CD14-positive monocyte (primary cell): Measurements from ENCODE around the gene ZBTB7A. TPM values are rescaled to one million over a fixed set of nuclear protein-coding genes. Genes with fewer than 3 reads are reported as not detected.

Source experiments
- DNase-seq, 3 donors: peaks; one replicate each; pipeline ENCODE4 v3.0.0-alpha.2; 2011 to 2022
- H2AFZ ChIP-seq: 2 replicates; pipeline ENCODE4 v1.6.0; 2012; ENCODE audit warnings: mild to moderate bottlenecking, low read depth, low read length, inconsistent platforms; ENCODE audit not compliant: insufficient read depth, poor library complexity, severe bottlenecking
- H3K27ac ChIP-seq, 2 donors: 1 replicate in 1 of 2; 2 replicates in 1 of 2; pipeline ENCODE4 v1.5.1; 2012 to 2013; ENCODE audit warnings: low read length in 2 of 2, control low read depth in 1 of 2, inconsistent platforms in 1 of 2, low read depth in 1 of 2, mild to moderate bottlenecking in 1 of 2
- H3K27me3 ChIP-seq, 2 donors: one replicate each; pipeline versions ENCODE4 v1.6.0 to v1.6.1; 2011 to 2013; ENCODE audit warnings: low read length in 2 of 2; ENCODE audit not compliant: control insufficient read depth in 2 of 2, insufficient read depth in 2 of 2
- H3K36me3 ChIP-seq, 2 donors: replicated peaks in 1 of 2; 1 replicate in 1 of 2; 2 replicates in 1 of 2; pipeline versions ENCODE4 v1.5.1 to v1.6.1; 2012 to 2013; ENCODE audit warnings: low read length in 2 of 2, control low read depth in 1 of 2, inconsistent platforms in 1 of 2, mild to moderate bottlenecking in 1 of 2; ENCODE audit not compliant: insufficient read depth in 2 of 2, control insufficient read depth in 1 of 2
- H3K4me1 ChIP-seq, 2 donors: 1 replicate in 1 of 2; 2 replicates in 1 of 2; pipeline versions ENCODE4 v1.5.1 to v1.6.1; 2012 to 2013; ENCODE audit warnings: low read length in 2 of 2, control low read depth in 1 of 2, inconsistent platforms in 1 of 2, mild to moderate bottlenecking in 1 of 2, moderate library complexity in 1 of 2; ENCODE audit not compliant: insufficient read depth in 2 of 2, control insufficient read depth in 1 of 2
- H3K4me2 ChIP-seq: replicated peaks from 2 replicates; pipeline ENCODE3; 2012; ENCODE audit warnings: low read length, moderate library complexity, mild to moderate bottlenecking; ENCODE audit not compliant: poor library complexity, severe bottlenecking; ENCODE audit errors: extremely low read depth
- H3K4me3 ChIP-seq, 3 experiments: fragments of 200-600 bp in 1 of 3; sonication (generic) in 1 of 3; replicated peaks in 1 of 3; 1 replicate in 2 of 3; 2 replicates in 1 of 3; pipeline ENCODE4 v1.5.1; 2011 to 2013; ENCODE audit warnings: low read length in 3 of 3, mild to moderate bottlenecking in 3 of 3, control low read depth in 2 of 3, low read depth in 2 of 3, inconsistent platforms in 1 of 3, moderate library complexity in 1 of 3
- H3K79me2 ChIP-seq: 2 replicates; pipeline ENCODE4 v1.6.0; 2012; ENCODE audit warnings: mild to moderate bottlenecking, control low read depth, inconsistent platforms, low read length, moderate library complexity; ENCODE audit not compliant: insufficient read depth
- H3K9ac ChIP-seq: 2 replicates; pipeline ENCODE4 v1.6.0; 2017; ENCODE audit warnings: low read length, mild to moderate bottlenecking; ENCODE audit not compliant: insufficient read depth, poor library complexity, severe bottlenecking
- H3K9me3 ChIP-seq, 2 donors: replicated peaks in 1 of 2; 1 replicate in 1 of 2; 2 replicates in 1 of 2; pipeline versions ENCODE4 v1.5.1 to v1.6.1; 2012 to 2013; ENCODE audit warnings: low read length in 2 of 2, control low read depth in 1 of 2; ENCODE audit not compliant: control insufficient read depth in 1 of 2, insufficient read depth in 1 of 2
- H4K20me1 ChIP-seq: 2 replicates; pipeline ENCODE4 v1.6.0; 2012; ENCODE audit warnings: mild to moderate bottlenecking, low read length, control low read depth, moderate library complexity; ENCODE audit not compliant: insufficient read depth
- H3K27ac Mint-ChIP-seq, 7 donors: one replicate each; pipeline ENCODE4 v1.8.0; 2020; ENCODE audit warnings: mild to moderate bottlenecking in 7 of 7, mixed read lengths in 7 of 7, moderate library complexity in 6 of 7, inconsistent platforms in 2 of 7
- H3K27me3 Mint-ChIP-seq, 3 donors: one replicate each; pipeline ENCODE4 v1.8.0; 2021 to 2022; ENCODE audit warnings: low read depth in 3 of 3, mild to moderate bottlenecking in 3 of 3, mixed read lengths in 3 of 3, moderate library complexity in 3 of 3, inconsistent platforms in 1 of 3
- H3K36me3 Mint-ChIP-seq, 2 donors: one replicate each; pipeline ENCODE4 v1.8.0; 2020; ENCODE audit warnings: mixed read lengths in 2 of 2, inconsistent platforms in 1 of 2, mild to moderate bottlenecking in 1 of 2
- H3K4me1 Mint-ChIP-seq: one replicate; pipeline ENCODE4 v1.8.0; 2020; ENCODE audit warnings: mild to moderate bottlenecking, mixed read lengths
- H3K4me3 Mint-ChIP-seq, 2 donors: one replicate each; pipeline ENCODE4 v1.8.0; 2020; ENCODE audit warnings: mild to moderate bottlenecking in 2 of 2, mixed read lengths in 2 of 2, moderate library complexity in 1 of 2
- H3K9me3 Mint-ChIP-seq, 7 donors: one replicate each; pipeline ENCODE4 v1.8.0; 2020 to 2022; ENCODE audit warnings: mixed read lengths in 7 of 7, mild to moderate bottlenecking in 6 of 7, moderate library complexity in 6 of 7, inconsistent platforms in 2 of 7
- CTCF ChIP-seq: fragments of 200-600 bp; IDR thresholded peaks from one replicate; pipeline ENCODE4 v1.8.0; 2022; ENCODE audit warnings: antibody characterized with exemption, mild to moderate bottlenecking
- WGBS: methylation state at CpG from one replicate; pipeline ENCODE4 v1.1.5; 2013; ENCODE audit warnings: missing lambda C conversion rate; ENCODE audit not compliant: insufficient coverage; 5-methylcytosine and 5-hydroxymethylcytosine counted together
- intact Hi-C, 2 donors: fragments of 100-400 bp; cut with micrococcal nuclease; formaldehyde crosslinking; loops; one replicate each; pipeline versions ENCODE4 v1.15.0 to v1.15.1; 2023
- polyA plus RNA-seq, 3 donors: library from polyadenylated mRNA; depleted of rRNA in 1 of 3; unstranded in 2 of 3; stranded (reverse) in 1 of 3; fragments of 300-500 nt in 2 of 3; fragments of >200 nt in 1 of 3; fragmentation: Illumina TruSeq in 2 of 3; gene quantifications; 1 replicate in 2 of 3; 2 replicates in 1 of 3; pipeline ENCODE4 v1.2.3, GENCODE V29; 2012 to 2021

The ZBTB7A gene
- polyA plus RNA-seq, 3 donors: 18.0 to 31.5 (median 20.2) TPM

GRCh38 chr19:4090356-4091220 lies 23.9 kb upstream of the ZBTB7A start:
- Histone ChIP-seq H3K4me1 (peaks cover 21 to 27% of the 10 kb centered on the region in 2 donors), H3K27me3 (no peaks in the 10 kb centered on the region), H3K79me2 (peaks cover 9% of the 10 kb centered on the region), H3K4me3 (peak overlapping the region in 2 of 3 experiments; percentile 65 to 87), H3K9ac (peak overlapping the region; percentile 84), H4K20me1 (no peaks in the 10 kb centered on the region), H2AFZ (peak overlapping the region; percentile 95), H3K4me2 (peak overlapping the region; percentile 95), H3K9me3 (no peaks in the 10 kb centered on the region), H3K27ac (peak overlapping the region; percentile 89 to 97), H3K36me3 (peaks cover 15 to 32% of the 10 kb centered on the region in 2 donors)
- Mint-ChIP-seq H3K4me3 (peak overlapping the region in 1 of 2 donors; percentile 92), H3K4me1 (peaks cover 19% of the 10 kb centered on the region), H3K27me3 (peaks cover 0 to 2% (median 0%) of the 10 kb centered on the region in 3 donors), H3K36me3 (peaks cover 9 to 28% of the 10 kb centered on the region in 2 donors), H3K9me3 (no peaks in the 10 kb centered on the region), H3K27ac (peak overlapping the region in 6 of 7 donors; percentile 91 to 96 (median 95))
- DNase-seq: no peak
- no peak for TF ChIP-seq CTCF
- WGBS: 97% methylated on average over 15 of the region's 52 CpGs
- intact Hi-C loops: no loop called here

GRCh38 chr19:4089946-4090345 lies 23.2 kb upstream of the ZBTB7A start:
- Histone ChIP-seq H3K4me3 (peak overlapping the region; percentile 41 to 87 (median 65)), H3K9ac (peak overlapping the region; percentile 84), H2AFZ (peak overlapping the region; percentile 95), H3K9me3 (no peaks in the 10 kb centered on the region), H3K4me1 (peaks cover 21 to 27% of the 10 kb centered on the region in 2 donors), H3K27me3 (no peaks in the 10 kb centered on the region), H3K79me2 (peaks cover 9% of the 10 kb centered on the region), H4K20me1 (no peaks in the 10 kb centered on the region), H3K27ac (peak overlapping the region; percentile 89 to 97), H3K36me3 (peaks cover 13 to 28% of the 10 kb centered on the region in 2 donors), H3K4me2 (peak overlapping the region; percentile 95)
- Mint-ChIP-seq H3K27me3 (peaks cover 0 to 5% (median 0%) of the 10 kb centered on the region in 3 donors), H3K36me3 (peaks cover 9 to 25% of the 10 kb centered on the region in 2 donors), H3K4me3 (peak overlapping the region; percentile 82 to 92), H3K27ac (peak overlapping the region; percentile 91 to 96 (median 95)), H3K9me3 (no peaks in the 10 kb centered on the region), H3K4me1 (peaks cover 19% of the 10 kb centered on the region)
- TF ChIP-seq CTCF: no peak
- intact Hi-C loops: loop anchor here in 1 of 2 donors (5.0 kb wide), 1 partner anchor 58 kb away; no protein-coding TSS in a partner anchor
- 64% methylated on average over 19 of the region's 22 CpGs for WGBS
- DNase-seq: no peak
